GM18526 (cell line): ENCODE data around the gene POGZ.

Source experiments
- POLR2A ChIP-seq: IDR thresholded peaks from 3 replicates; pipeline ENCODE4 v1.6.1; 2011; ENCODE audit not compliant: insufficient read length; ENCODE audit errors: extremely low read depth

Gene POGZ

DNA sequence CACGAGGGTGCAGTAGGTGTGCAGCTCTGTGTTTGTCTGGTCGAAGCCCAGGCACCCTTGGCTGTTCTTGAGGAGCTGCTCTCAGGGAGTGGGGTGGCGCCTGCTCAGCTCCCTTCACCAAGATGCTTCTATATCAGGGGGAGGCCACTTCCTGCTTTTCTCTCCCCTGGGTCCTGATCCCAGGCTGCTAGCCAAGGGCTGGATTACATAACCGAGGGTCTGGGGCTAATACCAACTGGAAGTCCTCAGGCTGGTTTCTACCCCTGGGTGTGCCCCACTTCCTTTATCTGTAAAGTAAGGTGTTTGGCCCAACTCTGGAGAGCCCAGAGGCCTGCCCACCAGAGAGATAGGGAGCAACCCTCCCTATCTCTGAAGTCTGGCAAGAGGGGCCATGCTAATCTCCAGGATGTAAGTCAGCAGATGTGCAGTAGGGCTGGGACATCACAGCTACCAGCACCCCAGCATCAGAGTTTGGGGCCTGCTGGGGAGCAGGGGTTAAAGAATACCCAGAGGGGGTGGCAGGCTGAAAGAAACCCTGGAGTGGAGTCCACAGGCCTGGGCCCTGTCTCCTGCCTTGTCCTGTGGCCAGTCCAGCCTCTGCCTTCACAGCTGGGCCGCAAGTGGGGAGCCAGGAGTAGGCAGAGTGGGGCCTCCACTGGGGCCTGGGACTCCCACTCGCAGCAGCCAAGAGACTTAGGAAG is 88.9 kb downstream of the POGZ start:
- no peak for TF ChIP-seq POLR2A

DNA sequence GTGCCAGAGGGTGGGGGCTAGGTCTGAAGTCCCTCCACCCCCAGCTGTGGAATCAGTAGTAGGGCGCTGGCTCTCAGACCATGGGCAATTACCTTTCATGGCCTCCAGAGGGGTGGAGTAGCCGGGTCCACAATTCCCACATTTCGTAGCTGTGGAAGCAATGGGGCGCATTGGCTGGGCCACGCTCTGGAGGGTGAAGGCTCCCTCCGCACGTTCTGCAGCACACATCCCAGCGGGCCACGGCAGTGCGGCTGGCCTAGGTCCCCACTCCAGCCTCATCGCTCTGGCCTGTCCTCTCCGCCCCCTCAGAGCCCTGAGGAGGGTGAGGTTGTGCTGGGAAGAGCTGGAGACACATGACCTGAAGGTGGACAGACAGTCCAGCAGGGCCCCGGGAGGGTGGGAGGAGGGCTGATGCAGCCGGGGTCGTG is 89.7 kb downstream of the POGZ start:
- no peak for TF ChIP-seq POLR2A

DNA sequence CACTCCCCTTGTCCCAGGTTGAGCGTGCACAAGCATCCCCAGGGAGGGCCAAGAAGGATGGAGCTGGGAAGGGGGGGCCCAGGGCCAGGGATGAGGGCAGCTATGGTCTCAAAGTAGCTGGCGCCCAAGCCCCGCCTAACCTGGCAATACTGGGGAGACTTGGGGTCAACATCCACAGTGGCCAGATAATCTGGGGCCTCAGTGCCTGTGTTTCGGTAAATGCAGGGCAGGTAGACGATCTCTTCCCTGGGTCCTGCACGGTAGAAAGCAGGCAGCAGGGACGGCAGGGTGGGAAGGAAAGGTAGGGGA is 90.0 kb downstream of the POGZ start:
- no peak for TF ChIP-seq POLR2A

DNA sequence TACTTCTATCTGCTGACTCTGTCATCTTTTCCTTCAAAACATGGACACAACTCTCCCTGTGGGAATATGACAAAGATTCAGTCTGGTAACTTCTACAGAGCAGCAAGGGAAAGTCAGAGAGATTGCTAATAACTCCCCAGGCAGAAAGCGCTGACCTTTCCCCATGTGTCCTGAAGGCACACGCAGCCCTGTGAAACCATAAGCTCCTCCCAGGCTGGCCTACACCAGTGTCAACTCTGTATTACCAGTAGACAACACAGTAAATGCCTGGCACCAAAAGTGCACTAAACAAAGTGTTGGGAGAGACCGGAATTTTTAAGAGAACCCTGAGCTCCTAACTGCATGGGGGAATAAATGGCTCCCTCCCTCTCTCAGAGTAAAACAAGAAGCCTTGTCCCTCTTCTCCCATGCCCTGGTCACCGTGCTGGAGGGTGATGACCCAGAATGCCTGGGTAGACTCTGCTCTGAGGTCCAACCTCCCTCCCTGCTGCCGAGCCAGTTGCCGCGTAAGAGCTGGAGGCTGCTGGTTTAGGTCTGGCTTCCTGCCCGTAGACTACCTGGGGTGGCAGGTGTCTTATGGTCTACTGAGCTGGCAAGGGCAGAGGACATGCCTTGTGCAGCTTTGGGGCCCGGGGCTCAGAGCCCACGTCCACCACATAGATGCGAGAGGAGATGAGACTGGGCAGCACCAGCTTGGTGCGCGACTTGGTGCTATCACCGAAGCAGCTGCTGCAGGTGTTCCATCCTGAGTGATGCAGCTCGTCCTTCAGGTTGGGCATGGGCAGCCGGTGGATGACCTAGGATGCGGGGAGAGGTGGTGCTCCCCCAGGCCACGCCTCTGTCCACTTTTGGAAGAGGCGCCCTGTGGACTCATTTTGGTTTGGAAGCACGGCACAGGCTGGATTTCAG is 90.6 kb downstream of the POGZ start:
- TF ChIP-seq POLR2A: no peak

DNA sequence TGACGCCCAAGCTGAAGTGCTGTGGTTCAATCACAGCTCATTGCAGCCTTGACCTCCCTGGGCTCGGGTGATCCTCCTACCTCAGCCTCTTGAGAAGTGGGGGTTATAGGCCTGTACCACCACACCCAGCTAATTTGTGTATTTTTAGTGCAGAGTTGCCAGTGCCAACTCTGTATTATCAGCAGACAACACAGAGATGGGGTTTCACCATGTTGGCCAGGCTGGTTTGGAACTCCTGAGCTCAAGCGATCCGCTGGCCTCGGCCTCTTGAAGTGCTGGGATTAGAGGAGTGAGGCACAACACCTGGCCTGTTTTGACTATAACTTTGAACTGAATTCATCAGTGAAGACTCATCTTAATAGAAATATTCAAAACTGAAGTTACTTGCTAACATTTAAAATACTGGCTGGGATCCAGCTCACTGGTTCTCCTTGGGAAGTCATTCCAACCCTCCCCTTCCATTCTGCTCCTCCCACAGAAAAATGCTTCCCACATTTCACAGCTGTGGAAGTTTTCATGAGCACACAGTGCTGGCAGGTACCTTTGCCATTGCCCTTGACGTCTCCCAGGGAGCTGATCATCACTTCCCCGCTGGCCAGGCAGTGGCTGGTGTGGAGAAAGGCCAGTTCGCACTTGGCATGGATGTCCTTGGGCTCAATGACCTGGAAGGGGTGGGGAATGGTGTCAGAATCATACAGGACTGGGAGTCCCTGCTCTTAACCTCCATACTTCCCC is 91.5 kb downstream of the POGZ start:
- TF ChIP-seq POLR2A: no peak

DNA sequence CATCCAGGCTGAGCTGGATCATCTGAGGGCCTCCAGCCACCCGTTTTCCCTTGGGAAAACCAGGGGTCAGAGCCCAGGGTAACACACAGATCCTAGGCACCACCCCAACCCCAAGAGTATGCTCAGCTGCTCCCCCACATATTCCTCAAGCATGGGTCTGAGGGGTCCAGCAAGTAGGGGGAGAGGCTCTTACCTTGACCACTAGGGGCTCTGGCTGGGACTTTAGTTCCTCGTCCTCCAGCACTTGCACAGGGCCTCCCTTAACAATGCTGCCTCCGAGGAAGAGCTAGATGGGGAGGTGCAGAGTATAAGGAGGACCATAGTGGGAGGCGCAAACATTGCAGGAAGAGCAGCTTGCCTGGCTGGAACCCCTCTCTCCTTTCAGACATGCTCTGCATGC is 94.3 kb downstream of the POGZ start:
- TF ChIP-seq POLR2A: no peak

DNA sequence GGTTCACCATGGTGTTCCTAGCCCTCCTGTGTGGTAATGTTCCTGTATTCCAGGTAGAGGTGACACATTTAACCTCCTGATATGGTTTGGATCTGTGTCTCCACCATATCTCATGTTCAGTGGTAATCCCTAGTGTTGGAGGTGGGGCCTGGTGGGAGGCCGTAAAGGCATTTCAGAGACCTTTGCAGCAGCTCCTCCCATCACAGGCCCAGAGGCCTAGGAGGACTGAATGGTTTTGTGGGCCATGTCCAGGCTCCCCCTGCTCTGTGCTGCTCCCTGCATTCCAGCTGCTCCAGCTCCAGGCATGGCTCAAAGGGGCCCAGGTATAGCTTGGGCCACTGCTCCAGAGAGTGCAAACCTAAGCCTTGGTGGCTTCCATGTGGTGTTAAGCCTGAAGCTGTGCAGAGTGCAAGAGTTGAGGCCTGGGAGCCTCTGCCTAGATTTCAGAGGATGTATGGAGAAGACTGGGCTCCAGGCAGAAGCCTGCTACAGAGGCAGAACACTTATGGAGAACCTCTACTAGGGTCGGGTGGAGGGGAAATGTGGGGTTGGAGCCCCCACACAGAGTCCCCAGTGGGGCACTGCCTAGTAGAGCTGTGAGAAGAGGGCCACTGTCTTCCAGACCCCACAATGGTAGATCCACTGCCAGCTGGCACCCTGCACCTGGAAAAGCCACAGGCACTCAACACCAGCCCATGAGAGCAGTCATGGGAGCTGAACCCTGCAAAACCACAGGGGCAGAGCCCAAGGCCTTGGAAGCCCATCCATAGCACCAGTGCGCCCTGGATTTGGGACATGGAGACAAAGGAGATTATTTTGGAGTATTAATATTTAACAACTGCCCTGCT is 96.8 kb downstream of the POGZ start:
- TF ChIP-seq POLR2A: no peak

DNA sequence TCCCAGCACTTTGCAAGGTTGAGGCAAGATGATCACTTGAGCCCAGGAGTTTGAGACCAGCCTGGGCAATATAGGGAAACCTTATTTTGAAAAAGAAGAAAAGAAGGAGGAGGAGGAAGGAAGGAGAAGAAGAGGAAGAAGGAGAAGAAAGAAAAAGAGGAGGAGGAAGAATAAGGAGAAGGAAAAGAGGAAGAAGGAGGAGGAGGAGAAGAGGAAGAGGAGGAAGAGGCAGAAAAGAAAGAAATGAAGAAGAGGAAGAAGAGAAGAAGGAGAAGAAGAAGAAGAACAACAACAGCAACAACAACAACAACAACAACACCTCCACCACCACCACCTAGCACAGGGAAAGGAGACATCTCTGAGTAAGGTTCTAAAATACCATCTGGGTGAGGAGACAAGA is 97.4 kb downstream of the POGZ start:
- TF ChIP-seq POLR2A: no peak

DNA sequence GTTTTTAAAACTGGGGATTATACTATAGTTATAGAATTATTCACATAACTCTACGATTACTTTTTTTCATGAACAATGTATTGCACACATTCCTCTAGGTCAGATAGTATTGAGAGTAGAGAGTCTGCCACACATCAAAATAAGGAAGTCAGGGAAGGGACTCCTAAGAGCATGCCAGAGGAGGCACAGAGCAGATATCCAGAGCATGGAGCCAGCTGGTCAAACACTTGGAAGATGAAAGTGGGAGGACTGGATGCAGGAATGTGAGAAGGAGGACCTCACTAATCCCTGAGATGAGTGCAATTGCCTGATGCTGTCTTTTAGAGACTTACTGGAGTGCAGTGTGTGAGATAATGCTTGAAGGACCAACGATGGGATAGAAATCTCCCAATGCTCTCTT is 102.6 kb downstream of the POGZ start:
- TF ChIP-seq POLR2A: no peak
